GF-D8 (cell line): ENCODE results near the gene S100A4.
"Not testable (repeated sequence)": the region's sequence is repeated elsewhere in the genome, so short reads cannot be mapped to it uniquely, and the experiment has no call there.

ENCODE experiments used
- DNase-seq: peaks from one replicate; lab custom pipeline; 2025; lab: John Stamatoyannopoulos, UW

Gene S100A4

DNA sequence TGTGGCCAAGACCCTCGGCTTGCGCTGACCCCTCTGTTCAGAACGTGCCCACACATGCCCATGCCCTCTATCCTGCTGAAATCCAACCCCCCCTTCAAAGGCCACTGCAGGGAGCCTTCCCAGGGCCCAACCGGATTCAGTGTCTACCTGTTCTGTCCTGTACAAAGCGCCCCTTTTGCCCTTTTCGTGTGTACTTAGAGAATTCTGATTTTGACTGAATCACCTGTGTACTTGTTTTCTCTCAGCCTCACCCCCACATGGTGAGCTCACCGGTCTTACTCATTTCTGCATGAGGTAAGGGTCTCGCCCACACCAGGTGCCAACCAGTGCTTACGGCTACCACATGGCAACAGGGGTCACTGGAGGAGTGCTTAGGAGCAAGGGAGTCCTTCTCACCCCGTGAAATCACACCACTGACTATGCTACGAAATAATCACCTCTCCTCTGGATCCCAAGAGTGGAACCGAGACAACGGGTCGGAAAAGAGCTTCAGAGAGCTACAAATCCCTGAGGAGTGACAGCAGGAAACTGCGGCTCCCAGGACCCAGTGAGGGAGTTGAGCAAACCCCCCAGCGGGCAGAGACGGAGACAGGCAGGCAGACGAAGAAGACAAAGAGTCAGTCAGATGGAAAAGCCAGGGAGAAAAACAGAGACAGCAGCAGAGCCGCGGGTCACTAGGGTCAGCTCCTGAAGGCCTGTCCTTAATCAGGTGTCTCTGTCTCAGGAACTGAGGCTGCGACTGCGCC is 22.2 kb upstream of the S100A4 start:
- no peak for DNase-seq

DNA sequence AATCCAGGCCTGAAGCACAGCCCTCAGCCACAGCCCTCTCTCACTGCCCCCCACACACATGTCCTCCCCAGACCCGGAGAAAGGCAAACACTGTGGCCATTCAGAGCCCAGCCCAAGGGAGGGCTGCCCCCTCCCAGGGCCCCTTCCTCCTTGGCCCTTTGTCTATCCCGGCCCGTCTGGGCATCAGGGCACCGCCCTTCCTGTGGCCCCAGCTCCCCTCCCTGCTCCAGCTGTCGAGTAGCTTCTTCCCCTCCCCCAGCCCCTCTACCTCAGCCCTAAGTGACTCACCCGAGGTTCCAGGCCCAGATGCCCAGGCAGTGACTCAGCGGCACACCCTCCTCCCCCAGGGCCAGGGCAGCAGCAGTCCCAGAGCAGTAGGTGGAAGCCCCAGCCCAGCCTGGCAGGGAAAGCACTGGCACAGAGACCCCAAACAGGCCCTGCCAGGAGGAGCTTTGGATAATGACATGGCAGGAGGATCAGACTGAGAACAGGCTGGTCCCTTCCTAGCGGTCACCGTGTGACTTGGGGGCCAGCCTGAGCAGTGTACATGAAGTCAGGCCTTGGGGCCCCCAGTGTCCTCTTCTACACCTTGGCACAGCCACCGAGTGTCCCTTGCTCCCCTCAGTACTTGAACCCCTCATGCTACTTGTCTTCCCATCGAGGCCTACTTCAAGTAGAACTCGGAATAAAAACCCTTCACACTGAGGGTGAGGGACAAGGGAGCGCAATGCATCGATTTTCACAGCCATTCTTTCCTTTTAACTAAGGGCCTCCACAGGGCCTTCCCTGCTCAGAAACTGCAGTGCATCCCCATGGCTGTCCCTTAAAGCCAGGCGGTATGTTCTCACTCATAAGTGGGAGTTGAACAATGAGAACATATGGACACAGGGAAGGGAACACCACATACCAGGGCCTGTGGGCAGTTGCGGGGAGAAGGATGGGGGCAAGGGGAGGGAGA is 21.1 kb upstream of the S100A4 start:
- DNase-seq = peak; percentile 48

DNA sequence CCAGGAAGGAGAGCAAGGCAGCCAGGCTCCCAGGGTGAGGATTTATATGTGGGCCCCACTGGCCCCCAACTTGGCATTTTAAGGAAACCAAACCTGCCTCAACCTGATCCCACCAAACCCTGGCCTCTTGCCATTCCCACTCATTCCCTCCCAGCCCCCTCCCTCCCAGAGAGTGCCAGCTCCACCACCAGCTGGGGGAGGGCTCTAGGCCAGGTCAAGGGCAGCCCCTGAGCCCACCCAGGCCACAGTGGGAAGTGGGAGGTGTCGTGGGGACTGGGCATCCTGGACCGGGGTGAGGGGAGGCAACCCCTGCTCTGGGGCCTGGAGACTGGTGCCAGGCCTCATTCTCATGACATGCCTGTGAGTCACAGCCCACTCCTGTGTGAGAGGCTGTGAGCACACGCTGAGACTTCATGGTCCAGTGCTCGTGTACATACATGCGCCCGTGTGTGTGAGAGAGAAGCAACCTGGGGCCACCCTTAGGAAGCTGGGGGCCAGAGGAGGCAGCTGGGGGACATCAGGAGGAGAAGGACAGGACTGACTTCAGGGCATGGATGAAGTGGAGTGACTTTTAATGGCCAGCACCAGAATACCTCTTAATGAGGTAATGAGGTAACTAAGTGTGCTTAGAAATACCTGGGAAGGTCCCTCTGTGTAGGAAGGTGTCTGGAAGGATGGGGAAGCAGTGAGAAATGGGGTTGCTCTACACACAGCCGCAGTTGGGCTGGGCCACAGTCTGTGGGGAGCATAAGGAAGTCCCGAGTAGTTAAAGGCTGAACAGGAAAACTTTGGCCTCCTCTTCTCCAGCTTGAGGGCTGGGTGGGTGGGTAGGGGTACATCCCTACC is 20.1 kb upstream of the S100A4 start, which contains the start of gene S100A2:
Gene S100A2 (minus strand): TSS at position 316 of the 846 bp plus-strand sequence. CDS start 1,967 bp downstream, outside the sequence.
- DNase-seq = no peak

DNA sequence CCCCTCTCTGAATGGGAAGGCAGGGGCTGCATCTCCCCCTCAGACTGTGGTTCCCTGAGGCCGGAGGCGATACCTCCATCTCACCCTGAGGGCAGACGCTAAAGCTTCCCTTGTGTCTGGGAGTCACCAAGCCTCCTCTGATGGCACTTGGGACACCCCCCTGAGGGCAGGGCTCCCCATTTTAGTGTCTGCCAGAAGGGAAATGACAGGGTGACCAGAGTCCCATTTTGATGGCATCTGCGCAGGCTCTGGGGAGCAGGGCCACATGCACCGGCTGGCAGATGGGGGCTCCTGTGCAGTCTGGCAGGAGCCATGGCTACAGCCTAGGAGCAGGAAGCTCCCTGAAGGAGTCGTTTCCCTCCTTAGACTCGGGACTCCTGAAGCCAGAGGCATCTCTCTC is 18.4 kb upstream of the S100A4 start:
- DNase-seq = no peak

DNA sequence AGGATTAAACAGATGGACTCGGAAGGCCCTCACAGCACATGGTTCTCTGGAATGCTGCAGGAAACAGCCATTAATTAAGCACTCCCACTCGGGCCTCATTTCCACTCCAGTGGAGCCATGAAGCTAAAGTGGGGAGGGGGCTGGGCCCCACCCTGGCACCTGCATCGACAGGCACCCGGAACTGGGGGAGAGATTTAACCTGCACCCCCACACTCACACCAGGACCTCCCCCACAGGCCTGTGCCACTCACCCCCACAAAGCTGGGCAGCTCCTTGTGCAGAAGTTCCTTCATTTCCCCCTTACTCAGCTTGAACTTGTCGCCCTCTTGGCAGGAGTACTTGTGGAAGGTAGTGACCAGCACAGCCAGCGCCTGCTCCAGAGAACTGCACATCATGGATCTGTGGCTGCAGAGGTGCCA is 17.9 kb upstream of the S100A4 start:
- no peak for DNase-seq

DNA sequence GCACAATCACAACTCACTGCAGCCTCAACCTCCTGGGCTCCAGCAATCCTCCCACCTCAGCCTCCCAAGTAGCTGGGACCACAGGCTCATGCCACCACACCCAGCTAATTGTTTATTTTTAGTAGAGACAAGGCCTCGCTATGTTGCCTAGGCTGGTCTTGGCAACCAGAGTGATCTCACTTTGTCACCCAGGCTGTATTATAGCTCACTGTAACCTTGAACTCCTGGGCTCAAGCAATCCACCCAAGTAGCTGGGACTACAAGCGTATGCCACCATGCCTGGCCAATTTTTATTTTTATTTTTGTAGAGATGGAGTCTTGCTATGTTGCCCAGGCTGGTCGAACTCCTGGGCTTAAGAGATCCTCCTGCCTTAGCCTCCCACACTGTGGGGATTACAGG is 16.4 kb upstream of the S100A4 start:
- not testable (repeated sequence) for DNase-seq

DNA sequence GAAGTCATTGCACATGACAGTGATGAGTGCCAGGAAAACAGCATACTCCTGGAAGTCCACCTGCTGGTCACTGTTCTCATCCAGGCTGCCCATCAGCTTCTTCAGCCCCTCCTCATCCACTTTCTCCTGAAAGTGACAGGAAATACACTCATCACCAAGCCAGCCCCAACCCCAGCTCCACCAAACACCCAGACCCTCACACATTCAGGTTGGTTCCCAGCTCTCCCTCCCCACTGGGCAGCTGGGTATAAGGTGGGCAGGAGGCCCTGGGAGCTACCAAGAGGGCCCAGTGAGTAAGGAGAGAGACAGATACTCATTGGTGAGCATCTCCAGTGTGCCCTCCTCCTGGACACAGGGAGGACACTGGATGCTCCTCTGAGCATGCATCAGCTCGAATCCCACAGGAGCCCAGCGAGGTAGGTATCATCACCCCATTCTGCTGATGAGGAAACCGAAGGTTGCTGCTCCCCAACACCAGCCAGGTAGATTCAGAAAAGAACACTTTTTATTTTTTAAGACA is 15.9 kb upstream of the S100A4 start:
- no peak for DNase-seq

DNA sequence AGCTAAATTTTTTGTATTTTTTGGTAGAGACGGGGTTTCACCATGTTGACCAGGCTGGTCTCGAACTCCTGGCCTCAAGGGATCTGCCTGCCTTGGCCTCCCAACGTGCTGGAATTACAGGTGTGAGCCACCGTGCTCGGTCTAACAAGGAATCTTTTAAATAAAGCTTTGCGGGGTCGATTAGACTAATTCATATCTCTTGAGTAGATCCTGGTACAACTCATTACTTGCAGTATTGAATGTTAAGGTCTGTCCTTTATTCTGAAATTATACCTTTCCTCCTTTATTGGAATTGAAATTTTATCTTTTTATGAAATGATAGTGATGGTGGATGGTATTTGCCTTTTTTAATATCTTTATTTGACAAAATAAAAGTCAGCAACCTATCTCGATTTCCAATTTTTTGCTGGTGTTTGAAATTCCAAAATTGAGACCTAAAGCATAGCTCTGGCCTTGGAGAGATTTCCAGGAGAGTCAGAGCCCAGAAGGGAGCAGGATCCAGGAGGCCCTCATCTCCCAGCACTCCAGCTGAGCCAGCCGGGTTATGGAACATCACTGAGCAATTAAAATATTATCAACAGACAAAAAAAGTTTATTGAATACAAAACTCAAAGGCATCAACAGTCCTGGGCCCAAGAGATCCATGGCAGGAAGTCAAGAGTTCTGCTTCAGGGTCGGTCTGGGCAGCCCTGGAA is 15.3 kb upstream of the S100A4 start:
- no peak for DNase-seq

DNA sequence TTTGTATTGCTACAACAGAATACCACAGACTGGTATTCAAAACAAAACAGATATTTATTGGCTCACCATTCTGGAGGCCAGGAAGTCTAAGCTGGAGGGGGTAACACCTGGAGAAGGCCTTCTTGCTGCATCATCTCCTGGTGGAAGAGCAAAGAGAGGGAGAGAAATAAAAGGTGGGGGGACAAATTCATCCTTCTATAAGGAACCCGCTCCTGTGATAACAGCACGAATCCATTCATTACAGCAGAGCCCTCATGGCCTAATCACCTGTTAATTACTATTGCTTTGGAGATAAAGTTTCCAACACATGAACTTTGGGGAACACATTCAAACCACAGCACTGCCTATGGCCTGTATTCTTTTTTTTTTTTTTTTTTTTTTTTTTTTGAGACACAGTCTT is 14.6 kb upstream of the S100A4 start:
- DNase-seq = no peak

DNA sequence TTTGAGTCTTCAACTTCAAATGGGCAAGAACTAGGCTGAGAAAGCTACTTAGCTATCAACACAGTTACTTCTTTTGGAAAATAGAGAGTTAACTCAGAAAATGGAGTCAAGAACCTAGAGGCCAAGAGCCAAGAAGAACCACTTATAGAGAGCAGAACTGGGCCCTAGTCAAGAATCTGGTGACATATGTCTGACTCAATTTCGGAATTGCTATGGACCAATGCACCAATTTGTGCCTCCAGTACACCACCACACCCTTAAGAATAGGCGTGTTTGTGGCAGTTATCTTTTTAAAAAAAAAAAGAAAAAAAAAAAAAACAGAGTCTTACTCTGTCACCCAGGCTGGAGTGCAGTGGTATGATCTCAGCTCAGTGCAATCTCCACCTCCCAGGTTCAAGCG is 12.3 kb upstream of the S100A4 start:
- DNase-seq = no peak

DNA sequence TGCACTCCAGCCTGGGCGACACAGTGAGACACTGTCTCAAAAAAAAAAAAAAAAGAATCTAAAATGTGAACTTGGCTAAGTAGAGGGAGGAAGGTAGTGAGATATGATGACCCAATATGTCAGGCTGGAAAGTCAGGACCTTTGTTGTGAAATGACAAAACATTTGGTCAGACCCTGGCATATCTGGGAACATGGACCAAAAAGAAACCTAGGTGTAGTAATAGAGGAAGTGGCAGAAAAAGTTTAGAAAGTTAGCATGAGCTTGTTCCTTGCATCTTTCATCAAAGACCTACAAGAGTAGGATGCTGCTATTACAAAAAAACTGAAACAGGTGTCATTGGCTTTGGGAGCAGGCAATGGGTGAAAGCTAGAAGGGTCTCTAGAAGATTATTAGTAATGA is 10.7 kb upstream of the S100A4 start:
- no peak for DNase-seq

DNA sequence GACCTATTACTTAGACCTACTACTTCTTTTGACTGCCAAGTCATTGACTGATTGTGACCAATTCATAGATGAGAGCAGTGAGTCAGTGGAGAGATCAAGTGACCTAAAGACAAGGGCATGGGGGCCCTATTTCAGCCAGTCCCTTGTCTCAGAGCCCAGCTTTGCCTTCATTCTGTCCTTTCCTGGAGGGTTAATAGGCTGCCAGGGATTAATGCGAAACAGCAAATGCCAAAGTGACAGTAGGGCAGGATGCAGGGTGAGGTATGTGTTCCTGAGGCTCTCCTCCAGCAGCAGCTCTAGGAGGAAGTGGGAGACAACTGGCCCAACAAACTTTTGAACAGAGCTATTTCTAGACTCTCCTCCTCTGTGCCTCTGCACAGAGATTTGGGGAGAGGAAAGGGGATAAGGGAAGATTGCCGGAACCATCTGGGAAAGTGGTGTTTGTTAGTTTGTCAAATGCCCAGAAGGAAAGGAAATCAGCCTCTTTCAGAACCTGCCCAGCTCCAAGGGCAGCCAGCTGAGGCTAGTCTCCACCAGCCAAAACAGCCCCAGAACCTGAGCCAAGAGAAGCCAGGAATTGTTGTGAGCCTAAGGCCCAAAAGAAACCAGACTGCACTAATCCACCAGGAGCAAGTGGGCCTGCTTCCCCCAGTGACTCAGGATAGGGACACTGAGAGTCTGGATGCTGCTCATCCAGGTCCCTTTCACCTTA is 8.4 kb upstream of the S100A4 start:
- no peak for DNase-seq

DNA sequence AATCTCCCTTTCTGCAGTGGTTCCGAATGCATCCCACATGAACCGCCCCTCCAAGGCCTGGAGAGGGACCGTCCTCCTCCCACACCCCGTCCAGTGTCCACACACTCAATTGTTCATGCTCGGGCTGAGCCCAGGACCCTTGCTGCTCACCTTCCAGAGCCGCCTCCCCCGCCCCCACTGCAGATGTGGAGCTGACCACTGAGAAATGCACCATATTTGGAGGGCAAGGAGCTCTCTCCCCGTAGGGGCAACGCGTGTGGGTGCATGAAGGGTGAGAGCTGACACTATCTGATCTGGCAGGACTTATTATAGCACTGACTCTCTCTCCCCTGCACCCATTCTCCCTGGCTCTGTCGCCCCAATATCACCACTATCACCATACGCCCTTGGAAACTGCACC is 7.5 kb upstream of the S100A4 start:
- DNase-seq = no peak

DNA sequence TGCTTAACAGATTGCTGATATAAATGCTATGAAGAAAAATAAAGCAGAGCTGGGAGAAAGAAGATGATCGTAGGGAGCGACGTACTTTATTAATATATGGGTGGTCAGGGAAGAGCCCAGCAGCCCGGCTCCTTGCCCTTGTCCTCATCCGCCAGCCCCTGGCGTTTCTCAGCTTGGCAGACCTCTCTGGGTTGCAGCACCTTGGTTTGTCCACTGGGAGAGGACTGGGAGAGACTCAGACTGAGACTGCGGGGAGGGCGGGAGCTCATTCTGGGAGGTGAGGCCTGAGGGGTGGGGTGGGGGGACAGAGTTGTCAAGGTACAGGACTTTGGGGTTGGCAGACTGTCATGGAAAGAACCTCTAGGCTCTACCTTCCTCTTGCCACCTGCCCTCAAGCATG is 6.7 kb upstream of the S100A4 start:
- DNase-seq = no peak

DNA sequence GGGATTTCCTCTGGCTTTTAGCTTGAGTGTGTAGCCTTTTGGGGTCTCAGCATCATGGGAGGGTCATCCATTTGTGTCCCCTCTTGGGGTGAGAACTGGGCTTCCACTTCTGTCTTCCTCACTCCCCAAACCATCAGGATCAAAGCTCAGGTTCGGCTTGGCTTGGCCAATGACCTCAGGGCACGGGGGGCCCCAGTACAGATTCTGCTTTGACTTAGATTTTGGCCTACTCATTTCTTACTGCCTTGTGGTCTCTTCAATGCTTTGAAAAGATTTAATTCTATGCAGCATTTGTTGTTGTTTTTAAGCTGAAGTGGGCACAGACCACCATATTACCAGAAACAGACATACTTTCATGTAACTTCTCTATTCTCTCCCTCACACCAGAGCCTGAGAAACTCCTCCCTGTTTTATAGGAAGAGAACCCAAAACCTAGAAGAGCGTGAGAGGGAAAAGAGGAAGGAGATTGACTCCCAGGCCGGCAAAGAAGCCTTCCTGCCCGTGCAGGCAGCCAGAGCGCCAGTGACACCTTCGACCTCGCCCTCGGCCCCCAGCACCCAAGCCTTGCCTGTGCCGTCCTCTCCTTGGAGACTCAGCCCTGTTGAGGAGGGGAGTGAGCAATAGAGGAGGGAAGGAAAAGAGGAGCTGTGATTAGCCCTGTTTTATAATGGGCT is 5.4 kb upstream of the S100A4 start:
- DNase-seq = peak; percentile 18

DNA sequence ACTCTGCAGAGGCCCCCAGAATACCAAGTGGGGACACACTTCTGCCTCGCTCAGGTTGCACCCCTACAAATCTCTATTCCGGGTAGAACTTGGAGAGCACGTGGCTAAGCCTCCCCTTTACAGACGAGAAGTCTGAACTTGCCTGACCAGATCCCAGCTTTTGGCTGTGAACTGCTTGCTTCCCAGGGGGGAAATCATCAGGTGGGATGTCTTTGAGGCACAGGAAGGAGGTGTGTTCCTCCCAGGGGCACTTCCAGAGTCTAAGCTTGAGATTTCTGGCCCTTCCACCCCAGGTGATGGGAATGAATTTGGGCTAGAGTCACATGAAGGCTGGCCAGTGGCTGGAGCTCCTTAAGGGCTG is 4.8 kb upstream of the S100A4 start:
- no peak for DNase-seq

DNA sequence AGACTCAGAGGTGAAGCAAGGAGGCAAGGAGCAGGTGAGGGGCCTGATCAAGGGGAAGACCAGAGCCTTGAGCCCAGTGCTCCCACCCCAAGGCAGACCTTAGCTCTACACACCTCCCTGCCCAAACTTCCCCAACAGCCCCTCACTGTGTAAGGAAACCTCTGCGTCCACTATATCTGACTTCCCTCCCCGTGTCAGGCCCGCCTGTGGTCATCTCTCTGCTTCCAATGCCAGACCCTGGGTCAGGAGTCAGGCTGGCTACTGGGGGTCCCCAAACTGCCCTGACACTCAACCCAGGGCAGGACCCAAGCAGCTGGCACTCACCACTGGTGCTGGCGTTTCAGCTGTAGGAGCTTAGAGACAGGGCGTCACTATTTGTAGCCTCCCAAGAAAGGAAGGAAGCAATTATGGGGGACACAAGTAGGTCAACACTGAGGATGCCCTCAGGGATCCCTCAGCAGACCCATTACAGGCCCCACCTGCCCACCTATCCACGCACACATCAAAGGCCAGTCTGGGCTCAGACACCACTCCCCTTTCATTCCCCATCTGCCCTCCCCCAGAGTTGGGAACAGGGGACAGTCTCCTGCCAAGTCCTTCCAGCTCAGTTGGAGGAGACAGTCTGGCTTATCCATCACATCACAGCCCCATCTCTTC is 4.3 kb upstream of the S100A4 start:
- DNase-seq = no peak

DNA sequence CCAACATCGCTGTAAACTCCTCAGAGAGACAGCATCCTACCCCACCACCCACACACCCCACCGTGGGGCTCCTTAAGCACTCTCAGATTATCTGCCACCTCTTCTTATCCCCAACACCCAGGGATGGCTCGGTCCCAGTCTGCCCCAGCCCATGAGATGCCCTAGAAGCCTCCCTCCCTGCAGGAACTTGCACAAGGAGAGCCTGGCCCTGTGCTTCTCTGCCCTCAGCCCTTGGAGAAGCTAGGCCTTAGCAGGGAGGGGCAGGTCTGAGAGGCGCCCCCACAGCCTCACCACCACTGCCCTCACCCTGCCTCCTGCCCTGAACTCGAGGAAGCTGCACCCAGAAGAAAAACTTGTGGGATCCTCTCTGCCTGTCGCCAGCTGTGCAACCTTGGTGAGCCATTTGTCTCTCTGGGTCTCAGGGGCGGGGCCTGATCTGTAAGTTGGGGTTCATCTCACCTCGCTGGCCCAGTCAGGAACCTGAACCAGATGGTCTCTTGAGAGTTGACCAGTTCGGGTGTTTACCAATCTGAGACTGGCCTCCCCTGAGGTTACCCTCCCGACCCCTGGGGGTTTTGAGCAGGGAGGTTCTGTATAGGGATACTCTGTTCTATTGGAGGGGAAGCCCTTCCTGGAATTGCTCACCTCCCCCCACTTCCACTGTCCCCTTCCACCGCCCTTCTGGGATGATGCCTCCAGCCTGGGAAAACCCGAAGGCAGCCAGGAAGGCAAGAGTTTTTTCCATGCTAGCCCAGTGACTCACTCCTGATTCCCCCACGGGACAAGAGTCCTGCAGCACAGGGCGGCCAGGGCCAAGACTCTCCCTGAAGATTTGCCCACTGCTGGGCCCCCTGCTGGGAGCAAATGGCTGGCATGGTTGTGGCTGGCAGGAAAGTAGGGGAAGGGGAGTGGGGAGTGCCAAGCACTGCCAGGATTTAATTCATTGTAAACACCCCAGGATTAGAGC is 3.4 kb upstream of the S100A4 start, which contains the start of gene S100A3:
Gene S100A3 (minus strand): TSS at position 537 of the 967 bp plus-strand sequence. CDS start 773 bp downstream, outside the sequence.
- DNase-seq = no peak
